Trophoblast cell (in vitro differentiated cells and primary cell): ENCODE data around the gene FGD5.

Source experiments
- DNase-seq, 2 donors: peaks; one replicate each; pipeline ENCODE4 v3.0.0-alpha.2; 2016
- H2AFZ ChIP-seq: 2 replicates; pipeline ENCODE4 v1.6.1; 2013; ENCODE audit warnings: low read length, moderate library complexity, mild to moderate bottlenecking; ENCODE audit not compliant: insufficient read depth, poor library complexity
- H2AK5ac ChIP-seq: 2 replicates; pipeline ENCODE4 v1.6.1; 2013; ENCODE audit warnings: mild to moderate bottlenecking, low read length
- H2BK120ac ChIP-seq: 2 replicates; pipeline ENCODE4 v1.6.1; 2013; ENCODE audit warnings: low read length, mild to moderate bottlenecking, moderate library complexity; ENCODE audit not compliant: insufficient read depth, poor library complexity
- H2BK12ac ChIP-seq: 2 replicates; pipeline ENCODE4 v1.6.1; 2013; ENCODE audit warnings: mild to moderate bottlenecking, low read length, moderate library complexity
- H2BK5ac ChIP-seq: 2 replicates; pipeline ENCODE4 v1.6.1; 2013; ENCODE audit warnings: low read length, low read depth, moderate library complexity, mild to moderate bottlenecking; ENCODE audit not compliant: poor library complexity
- H3K14ac ChIP-seq: 2 replicates; pipeline ENCODE4 v1.6.1; 2013; ENCODE audit warnings: mild to moderate bottlenecking, low read length
- H3K18ac ChIP-seq: 2 replicates; pipeline ENCODE4 v1.6.1; 2013; ENCODE audit warnings: mild to moderate bottlenecking, low read length
- H3K23ac ChIP-seq: 2 replicates; pipeline ENCODE4 v1.6.1; 2013; ENCODE audit warnings: low read length
- H3K27ac ChIP-seq: 2 replicates; pipeline ENCODE4 v1.5.1; 2013; ENCODE audit warnings: low read depth, mild to moderate bottlenecking, inconsistent platforms, low read length, moderate library complexity
- H3K27me3 ChIP-seq: 2 replicates; pipeline ENCODE4 v1.6.1; 2013; ENCODE audit warnings: inconsistent platforms, mild to moderate bottlenecking, low read length, moderate library complexity; ENCODE audit not compliant: insufficient read depth
- H3K36me3 ChIP-seq, 2 experiments: 1 replicate in 1 of 2; 2 replicates in 1 of 2; pipeline ENCODE4 v1.6.1; 2013; ENCODE audit warnings: low read length in 2 of 2, mild to moderate bottlenecking in 2 of 2, moderate library complexity in 1 of 2; ENCODE audit not compliant: insufficient read depth in 2 of 2, control insufficient read depth in 1 of 2
- H3K4ac ChIP-seq: 2 replicates; pipeline ENCODE4 v1.6.1; 2013; ENCODE audit warnings: low read depth, mild to moderate bottlenecking, low read length, moderate library complexity
- H3K4me1 ChIP-seq, 2 experiments: 1 replicate in 1 of 2; 2 replicates in 1 of 2; pipeline ENCODE4 v1.6.1; 2013; ENCODE audit warnings: low read length in 2 of 2, mild to moderate bottlenecking in 2 of 2, moderate library complexity in 1 of 2; ENCODE audit not compliant: insufficient read depth in 2 of 2, control insufficient read depth in 1 of 2
- H3K4me2 ChIP-seq: 2 replicates; pipeline ENCODE4 v1.6.1; 2013; ENCODE audit warnings: inconsistent platforms, mild to moderate bottlenecking, low read length, moderate library complexity
- H3K4me3 ChIP-seq: 2 replicates; pipeline ENCODE4 v1.5.1; 2013; ENCODE audit warnings: mild to moderate bottlenecking, low read depth, low read length, inconsistent platforms
- H3K79me1 ChIP-seq: one replicate; pipeline ENCODE4 v1.6.1; 2013; ENCODE audit warnings: low read length
- H3K79me2 ChIP-seq: 2 replicates; pipeline ENCODE4 v1.6.1; 2013; ENCODE audit warnings: low read length, mild to moderate bottlenecking; ENCODE audit not compliant: control insufficient read depth, insufficient read depth, poor library complexity
- H3K9ac ChIP-seq: 2 replicates; pipeline ENCODE4 v1.6.1; 2013; ENCODE audit warnings: mild to moderate bottlenecking, low read length
- H3K9me3 ChIP-seq: 2 replicates; pipeline ENCODE4 v1.6.1; 2013; ENCODE audit warnings: low read depth, mild to moderate bottlenecking, control low read depth, inconsistent platforms, low read length; ENCODE audit not compliant: insufficient read depth
- H4K12ac ChIP-seq: 2 replicates; pipeline ENCODE4 v1.6.1; 2013; ENCODE audit warnings: low read depth, mild to moderate bottlenecking, low read length, moderate library complexity
- H4K8ac ChIP-seq: 2 replicates; pipeline ENCODE4 v1.6.1; 2013; ENCODE audit warnings: low read depth, mild to moderate bottlenecking, low read length, moderate library complexity
- H4K91ac ChIP-seq: one replicate; pipeline ENCODE4 v1.6.1; 2013; ENCODE audit warnings: low read depth, mild to moderate bottlenecking, low read length, moderate library complexity
- WGBS: extraction: QIAGEN DNeasy Blood & Tissue Kit; methylation state at CpG from one replicate; pipeline ENCODE4 v1.1.7; 2013; ENCODE audit warnings: missing lambda C conversion rate; ENCODE audit not compliant: insufficient read length, insufficient coverage; ENCODE audit errors: extremely low coverage; 5-methylcytosine and 5-hydroxymethylcytosine counted together

FGD5 gene

GRCh38 chr3:14905055-14905657 lies 86.4 kb downstream of the FGD5 start:
- Histone ChIP-seq H3K18ac (no peak overlapping the region), H3K79me2 (no peaks in the 10 kb centered on the region)
- WGBS: no CpG with 5 or more reads among the region's 6 CpGs

GRCh38 chr3:14906355-14906971 lies 87.7 kb downstream of the FGD5 start:
- no peak overlapping the region for H4K91ac ChIP-seq
- no peak overlapping the region for H2BK120ac ChIP-seq
- H3K18ac ChIP-seq: no peak overlapping the region
- no peak overlapping the region for H2AK5ac ChIP-seq
- no peaks in the 10 kb centered on the region for H3K79me2 ChIP-seq
- H4K12ac ChIP-seq: no peak overlapping the region
- no CpG with 5 or more reads among the region's 11 CpGs for WGBS
- H4K8ac ChIP-seq: no peak overlapping the region
- no peak overlapping the region for H2AFZ ChIP-seq
- H3K4me2 ChIP-seq: no peak overlapping the region
- no peaks in the 10 kb centered on the region for H3K79me1 ChIP-seq
- H3K14ac ChIP-seq: no peak overlapping the region
- no peak overlapping the region for H2BK12ac ChIP-seq
- no peaks in the 10 kb centered on the region for H3K9me3 ChIP-seq
- no peak overlapping the region for H3K9ac ChIP-seq
- H3K27me3 ChIP-seq: no peaks in the 10 kb centered on the region
- H3K4me1 ChIP-seq: no peaks in the 10 kb centered on the region
- no peak for DNase-seq
- no peak overlapping the region for H2BK5ac ChIP-seq
- no peak overlapping the region for H3K4me3 ChIP-seq
- H3K4ac ChIP-seq: no peak overlapping the region
- no peak overlapping the region for H3K23ac ChIP-seq
- H3K36me3 ChIP-seq: peaks cover 2 to 8% of the 10 kb centered on the region in 2 experiments
- H3K27ac ChIP-seq: no peak overlapping the region

More at GRCh38 chr3:14905055-14905657, 86.4 kb downstream of the FGD5 start:
- no peak overlapping the region for H3K4me3 ChIP-seq
- no peak overlapping the region for H3K27ac ChIP-seq
- no peak overlapping the region for H2AK5ac ChIP-seq
- H2BK120ac ChIP-seq: no peak overlapping the region
- no peak overlapping the region for H3K14ac ChIP-seq
- H3K9me3 ChIP-seq: no peaks in the 10 kb centered on the region
- H3K79me1 ChIP-seq: no peaks in the 10 kb centered on the region
- H3K9ac ChIP-seq: no peak overlapping the region
- no peaks in the 10 kb centered on the region for H3K27me3 ChIP-seq
- H4K8ac ChIP-seq: no peak overlapping the region
- H2BK12ac ChIP-seq: no peak overlapping the region
- H3K4me2 ChIP-seq: no peak overlapping the region
- no peak overlapping the region for H2AFZ ChIP-seq
- no peaks in the 10 kb centered on the region for H3K4me1 ChIP-seq
- no peak overlapping the region for H3K4ac ChIP-seq
- no peak for DNase-seq
- H4K12ac ChIP-seq: no peak overlapping the region
- H2BK5ac ChIP-seq: no peak overlapping the region
- H3K23ac ChIP-seq: no peak overlapping the region
- H3K36me3 ChIP-seq: peaks cover 8 to 9% of the 10 kb centered on the region in 2 experiments
- no peak overlapping the region for H4K91ac ChIP-seq

GRCh38 chr3:14907043-14907966 lies 88.5 kb downstream of the FGD5 start:
- Histone ChIP-seq H4K91ac (no peak overlapping the region), H3K36me3 (peaks cover 2 to 8% of the 10 kb centered on the region in 2 experiments), H2AFZ (no peak overlapping the region), H3K79me2 (no peaks in the 10 kb centered on the region), H4K12ac (no peak overlapping the region), H2BK12ac (no peak overlapping the region), H3K4me2 (no peak overlapping the region), H3K4ac (no peak overlapping the region), H3K27me3 (no peaks in the 10 kb centered on the region), H3K23ac (no peak overlapping the region), H3K4me3 (no peak overlapping the region), H3K79me1 (no peaks in the 10 kb centered on the region), H4K8ac (no peak overlapping the region), H3K18ac (no peak overlapping the region), H3K27ac (no peak overlapping the region), H3K9me3 (no peaks in the 10 kb centered on the region), H3K9ac (no peak overlapping the region), H3K4me1 (no peaks in the 10 kb centered on the region), H2AK5ac (no peak overlapping the region), H2BK5ac (no peak overlapping the region), H2BK120ac (no peak overlapping the region), H3K14ac (no peak overlapping the region)
- no peak for DNase-seq
- WGBS: no CpG with 5 or more reads among the region's 18 CpGs

GRCh38 chr3:14909250-14909649 lies 90.5 kb downstream of the FGD5 start:
- no peak overlapping the region for H4K91ac ChIP-seq
- H2BK12ac ChIP-seq: no peak overlapping the region
- no peaks in the 10 kb centered on the region for H3K79me2 ChIP-seq
- H3K79me1 ChIP-seq: peaks cover 2% of the 10 kb centered on the region
- H3K4ac ChIP-seq: no peak overlapping the region
- no peak overlapping the region for H3K23ac ChIP-seq
- H2BK5ac ChIP-seq: no peak overlapping the region
- H3K4me2 ChIP-seq: no peak overlapping the region
- peaks cover 2 to 6% of the 10 kb centered on the region in 2 experiments for H3K36me3 ChIP-seq
- H4K12ac ChIP-seq: no peak overlapping the region
- H3K14ac ChIP-seq: no peak overlapping the region
- H2AFZ ChIP-seq: no peak overlapping the region
- H2AK5ac ChIP-seq: no peak overlapping the region
- H4K8ac ChIP-seq: no peak overlapping the region
- H3K27me3 ChIP-seq: no peaks in the 10 kb centered on the region
- no peak overlapping the region for H3K4me3 ChIP-seq
- H3K27ac ChIP-seq: no peak overlapping the region
- no CpG with 5 or more reads among the region's 5 CpGs for WGBS
- no peak overlapping the region for H3K9ac ChIP-seq
- no peak overlapping the region for H3K18ac ChIP-seq
- H3K4me1 ChIP-seq: peaks cover 11% of the 10 kb centered on the region in 2 experiments
- H3K9me3 ChIP-seq: no peaks in the 10 kb centered on the region
- no peak for DNase-seq
- H2BK120ac ChIP-seq: no peak overlapping the region
